Chondrocyte (in vitro differentiated cells): ENCODE data around the gene RAP1GAP2. TPM values are rescaled to one million over a fixed set of nuclear protein-coding genes. Genes with fewer than 3 reads are reported as not detected.
"Not testable (repeated sequence)": the region's sequence is repeated elsewhere in the genome, so short reads cannot be mapped to it uniquely, and the experiment has no call there.

ENCODE experiments used
- DNase-seq: peaks from one replicate; pipeline ENCODE4 v3.0.0; 2021; ENCODE audit warnings: mixed read lengths, low spot score
- H3K27ac Mint-ChIP-seq: one replicate; pipeline ENCODE4 v1.8.0; 2021; ENCODE audit warnings: mild to moderate bottlenecking, moderate library complexity, mixed read lengths; ENCODE audit not compliant: unreplicated experiment
- H3K27me3 Mint-ChIP-seq: 2 replicates; pipeline ENCODE4 v1.8.0; 2021; ENCODE audit warnings: low read depth, mixed read lengths
- H3K36me3 Mint-ChIP-seq: 2 replicates; pipeline ENCODE4 v1.8.0; 2021; ENCODE audit warnings: low read depth, mixed read lengths
- H3K4me1 Mint-ChIP-seq: 2 replicates; pipeline ENCODE4 v1.8.0; 2021; ENCODE audit warnings: low read depth, mild to moderate bottlenecking, mixed read lengths
- H3K4me3 Mint-ChIP-seq: one replicate; pipeline ENCODE4 v1.8.0; 2021; ENCODE audit warnings: mild to moderate bottlenecking, moderate library complexity, mixed read lengths; ENCODE audit not compliant: unreplicated experiment
- H3K9me3 Mint-ChIP-seq: 2 replicates; pipeline ENCODE4 v1.8.0; 2021; ENCODE audit warnings: low read depth, mixed read lengths
- total RNA-seq: library from RNA; stranded (reverse); gene quantifications from 3 replicates; pipeline ENCODE4 v1.2.1, GENCODE V29; 2021
- TF ChIP-seq, protein P1 (sequence below): fragments of 200-600 bp; sonication (generic); IDR thresholded peaks from 2 replicates; pipeline ENCODE4 v1.5.0; 2021; ENCODE audit warnings: antibody characterized with exemption, mild to moderate bottlenecking, moderate library complexity

The RAP1GAP2 gene
- total RNA-seq, 1 donor from 2014 or later, result 3.4 TPM

DNA sequence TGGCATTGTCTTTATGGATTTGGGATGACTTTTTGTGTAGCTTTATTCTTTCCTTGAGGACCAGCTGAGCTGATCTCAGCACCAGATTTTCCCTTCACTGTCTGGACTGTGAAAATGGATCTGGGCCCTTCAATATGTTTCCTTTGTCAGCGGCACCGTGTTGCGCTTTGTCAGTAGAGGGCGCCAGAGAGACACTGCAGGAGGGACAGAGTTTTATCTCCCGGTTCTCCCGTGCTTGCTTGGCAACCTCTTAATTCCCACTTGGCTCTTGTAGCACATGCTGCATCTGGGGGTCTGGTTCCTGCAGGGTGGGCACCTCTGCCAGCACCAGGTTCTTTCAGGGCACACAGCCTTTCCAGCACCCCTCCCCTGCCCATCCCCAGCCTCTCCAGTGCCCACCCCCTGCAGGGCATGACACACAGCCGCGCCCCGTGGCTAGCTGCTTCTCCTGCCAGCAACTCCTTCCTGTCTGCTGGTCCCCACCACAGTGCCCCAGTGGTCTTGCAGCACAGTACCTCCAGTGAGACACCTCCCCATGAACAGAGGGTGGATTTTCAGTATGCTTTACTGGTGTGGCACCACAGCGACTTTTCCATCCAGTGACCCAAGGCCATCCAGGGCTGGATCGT, 247.6 kb downstream of the RAP1GAP2 start:
- H3K4me1 Mint-ChIP-seq, result peaks cover 7% of the 10 kb centered on the region
- no peak overlapping the region for H3K4me3 Mint-ChIP-seq
- peak; percentile 76 for DNase-seq

GRCh38 chr17:3046753-3047152, 250.5 kb downstream of the RAP1GAP2 start:
- Mint-ChIP-seq H3K4me1 (peaks cover 16% of the 10 kb centered on the region), H3K27me3 (peaks cover 4% of the 10 kb centered on the region), H3K4me3 (no peak overlapping the region), H3K27ac (no peak overlapping the region), H3K9me3 (peaks cover 10% of the 10 kb centered on the region), H3K36me3 (no peaks in the 10 kb centered on the region)
- TF ChIP-seq, protein P1, sequence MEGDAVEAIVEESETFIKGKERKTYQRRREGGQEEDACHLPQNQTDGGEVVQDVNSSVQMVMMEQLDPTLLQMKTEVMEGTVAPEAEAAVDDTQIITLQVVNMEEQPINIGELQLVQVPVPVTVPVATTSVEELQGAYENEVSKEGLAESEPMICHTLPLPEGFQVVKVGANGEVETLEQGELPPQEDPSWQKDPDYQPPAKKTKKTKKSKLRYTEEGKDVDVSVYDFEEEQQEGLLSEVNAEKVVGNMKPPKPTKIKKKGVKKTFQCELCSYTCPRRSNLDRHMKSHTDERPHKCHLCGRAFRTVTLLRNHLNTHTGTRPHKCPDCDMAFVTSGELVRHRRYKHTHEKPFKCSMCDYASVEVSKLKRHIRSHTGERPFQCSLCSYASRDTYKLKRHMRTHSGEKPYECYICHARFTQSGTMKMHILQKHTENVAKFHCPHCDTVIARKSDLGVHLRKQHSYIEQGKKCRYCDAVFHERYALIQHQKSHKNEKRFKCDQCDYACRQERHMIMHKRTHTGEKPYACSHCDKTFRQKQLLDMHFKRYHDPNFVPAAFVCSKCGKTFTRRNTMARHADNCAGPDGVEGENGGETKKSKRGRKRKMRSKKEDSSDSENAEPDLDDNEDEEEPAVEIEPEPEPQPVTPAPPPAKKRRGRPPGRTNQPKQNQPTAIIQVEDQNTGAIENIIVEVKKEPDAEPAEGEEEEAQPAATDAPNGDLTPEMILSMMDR, result no peak
- no peak for DNase-seq

More for the DNA sequence above, 247.6 kb downstream of the RAP1GAP2 start:
- Mint-ChIP-seq H3K9me3 (peaks cover 10% of the 10 kb centered on the region), H3K27me3 (peaks cover 11% of the 10 kb centered on the region), H3K36me3 (no peaks in the 10 kb centered on the region), H3K27ac (no peak overlapping the region)
- TF ChIP-seq, protein P1, result peak; percentile 46

DNA sequence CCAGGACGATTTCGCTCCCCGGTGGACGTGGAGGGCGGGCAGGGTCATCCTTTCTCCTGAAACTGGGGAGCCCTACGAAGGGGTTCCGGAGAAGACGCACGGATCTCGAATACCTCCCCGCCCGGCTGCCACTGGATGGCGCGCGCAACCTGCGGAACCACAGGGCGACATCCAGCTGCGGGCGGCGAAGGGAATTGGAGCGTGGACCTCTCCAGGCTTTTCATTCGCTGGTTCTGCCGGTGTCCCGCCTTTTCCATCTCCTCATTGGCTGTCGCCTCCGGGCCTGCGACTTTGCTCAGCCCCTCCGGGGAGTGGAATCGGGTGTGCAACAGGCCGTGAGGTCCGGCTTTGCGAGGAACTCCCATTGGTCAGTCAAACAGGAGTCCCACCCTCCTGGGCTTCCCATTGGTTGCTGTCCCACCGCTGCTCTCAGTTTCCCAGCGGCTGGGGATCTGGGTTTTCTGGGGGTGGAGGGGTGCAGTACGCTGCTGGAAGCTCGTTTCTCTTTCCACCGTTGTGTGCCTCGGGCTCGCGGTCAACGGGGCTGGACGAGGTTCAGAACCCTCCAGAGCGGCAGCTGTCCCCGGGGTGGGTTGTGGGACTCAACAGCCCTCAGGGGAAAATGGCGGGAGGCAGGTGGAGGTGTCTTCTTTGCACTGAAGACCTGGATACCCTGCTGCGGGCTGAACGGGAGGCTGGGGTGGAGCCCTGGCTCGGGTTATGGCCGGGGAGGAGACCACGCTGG, 252.7 kb downstream of the RAP1GAP2 start:
- H3K27ac Mint-ChIP-seq, result peak overlapping the region; percentile 77

DNA sequence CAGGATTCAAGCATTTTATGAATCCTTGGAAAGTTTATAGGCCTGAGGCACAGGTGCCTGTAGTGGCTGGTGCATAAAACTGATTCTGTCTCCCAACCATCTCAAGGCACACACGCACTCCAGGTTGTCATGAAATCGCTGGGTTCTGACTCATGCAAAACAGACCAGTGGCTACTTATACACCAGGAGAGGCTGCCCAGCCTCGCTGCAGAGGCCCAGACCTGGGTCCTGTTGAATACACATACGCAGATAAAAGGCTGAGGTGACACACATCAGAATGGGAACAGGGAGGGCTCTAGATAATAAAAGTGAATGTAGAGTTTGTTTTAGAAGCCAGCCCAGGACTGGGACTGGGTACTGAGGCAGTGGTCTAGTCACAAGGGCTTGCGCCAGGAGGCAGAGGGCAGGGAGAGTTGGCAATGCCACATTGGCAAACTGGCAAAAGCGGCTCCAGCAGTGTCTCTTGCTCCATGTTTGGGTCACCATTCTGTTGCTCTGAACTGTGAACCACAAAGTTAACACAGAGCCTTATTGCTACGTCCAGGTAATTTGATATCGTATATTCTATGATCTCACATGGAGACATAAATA, 253.6 kb downstream of the RAP1GAP2 start:
- no peak for DNase-seq
- Mint-ChIP-seq H3K9me3 (no peaks in the 10 kb centered on the region), H3K4me3 (peak overlapping the region; percentile 93), H3K4me1 (peaks cover 16% of the 10 kb centered on the region), H3K27me3 (peaks cover 1% of the 10 kb centered on the region), H3K27ac (peak overlapping the region; percentile 27), H3K36me3 (no peaks in the 10 kb centered on the region)
- TF ChIP-seq, protein P1, result no peak

More for the DNA sequence above, 252.7 kb downstream of the RAP1GAP2 start:
- Mint-ChIP-seq H3K9me3 (peaks cover 5% of the 10 kb centered on the region), H3K36me3 (no peaks in the 10 kb centered on the region), H3K27me3 (peaks cover 1% of the 10 kb centered on the region), H3K4me1 (peaks cover 16% of the 10 kb centered on the region), H3K4me3 (peak overlapping the region; percentile 93)
- TF ChIP-seq, protein P1, result peak; percentile 89
- DNase-seq, result peak; percentile 99

DNA sequence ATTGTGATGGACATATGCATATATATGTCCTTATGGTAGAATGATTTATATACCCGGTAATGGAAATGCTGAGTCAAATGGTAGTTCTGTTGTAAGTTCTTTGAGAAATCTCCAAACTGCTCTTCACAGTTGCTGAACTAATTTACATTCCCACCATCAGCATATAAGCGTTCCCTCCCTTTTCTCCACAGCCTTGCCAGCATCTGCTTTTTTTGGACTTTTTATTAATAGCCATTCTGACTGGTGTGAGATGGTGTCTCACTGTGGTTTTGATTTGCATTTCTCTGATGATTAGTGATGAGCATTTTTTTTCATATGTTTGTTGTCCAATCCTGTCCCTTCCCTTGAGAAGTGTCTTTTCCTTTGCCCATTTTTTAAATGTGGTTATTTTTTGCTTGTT, 258.6 kb downstream of the RAP1GAP2 start:
- not testable (repeated sequence) for H3K36me3 Mint-ChIP-seq, H3K27ac Mint-ChIP-seq, DNase-seq, H3K9me3 Mint-ChIP-seq, H3K4me3 Mint-ChIP-seq, H3K4me1 Mint-ChIP-seq, H3K27me3 Mint-ChIP-seq

- not testable (repeated sequence) for H3K4me3 Mint-ChIP-seq, H3K36me3 Mint-ChIP-seq, DNase-seq, H3K4me1 Mint-ChIP-seq, H3K9me3 Mint-ChIP-seq, H3K27me3 Mint-ChIP-seq, H3K27ac Mint-ChIP-seq
Measured at GRCh38 chr17:3062824-3063377, 266.7 kb downstream of the RAP1GAP2 start.

DNA sequence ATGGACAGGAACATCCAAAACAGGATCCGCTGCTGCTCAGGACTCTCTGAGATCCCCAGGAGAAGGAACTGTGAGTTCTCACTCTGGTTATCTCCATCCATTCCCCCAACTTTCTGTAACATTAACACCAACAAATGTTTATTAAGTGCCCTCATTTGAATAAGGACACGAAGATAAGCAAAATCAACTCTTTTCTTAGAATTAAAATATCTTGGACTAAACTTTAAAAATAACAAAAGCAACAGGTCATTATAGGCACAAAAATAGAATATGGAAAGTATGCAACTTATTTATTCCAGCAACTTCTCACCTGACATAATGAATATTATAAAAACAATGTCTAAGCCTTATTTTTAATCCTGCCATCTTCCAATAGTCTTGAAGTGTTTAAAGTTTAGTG, 267.3 kb downstream of the RAP1GAP2 start, which contains the start of gene OR1D5:
Gene OR1D5, minus strand, starts transcription at position 101 of the 400 bp plus-strand sequence. Its CDS starts 0 bp downstream, at position 101.
- H3K4me1 Mint-ChIP-seq, DNase-seq, H3K9me3 Mint-ChIP-seq, H3K36me3 Mint-ChIP-seq, H3K27ac Mint-ChIP-seq, H3K4me3 Mint-ChIP-seq, H3K27me3 Mint-ChIP-seq: not testable (repeated sequence)

DNA sequence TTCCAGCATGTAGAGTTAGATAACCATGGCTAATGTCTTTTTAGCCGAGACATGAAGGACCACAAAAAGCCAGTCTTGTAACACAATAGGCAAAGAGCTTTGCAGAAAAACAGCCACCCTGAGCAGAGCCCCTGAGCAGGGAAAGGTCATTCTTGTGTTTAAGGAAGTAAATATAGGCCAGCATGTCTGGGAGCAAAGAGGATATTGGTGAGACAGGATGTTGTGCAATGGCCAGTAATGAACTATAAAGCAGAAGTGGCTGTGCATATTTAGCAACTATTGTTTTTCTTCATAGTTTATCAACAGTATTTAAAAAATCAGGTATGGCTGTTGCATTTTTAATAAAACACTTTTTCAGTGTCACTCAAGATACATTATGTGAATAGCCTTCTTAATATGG, 269.0 kb downstream of the RAP1GAP2 start:
- not testable (repeated sequence) for H3K9me3 Mint-ChIP-seq, H3K36me3 Mint-ChIP-seq, H3K4me3 Mint-ChIP-seq, H3K4me1 Mint-ChIP-seq, DNase-seq, H3K27ac Mint-ChIP-seq, H3K27me3 Mint-ChIP-seq
